Muscle of leg (tissue), 11 donors: ENCODE data around the gene MSMB. TPM values are rescaled to one million over a fixed set of nuclear protein-coding genes. Genes with fewer than 3 reads are reported as not detected.

Experiments
- DNase-seq: peaks from one replicate; pipeline ENCODE4 v3.0.0; 2013
- H3K27ac ChIP-seq: one replicate; pipeline ENCODE4 v1.5.1; 2013; ENCODE audit warnings: mild to moderate bottlenecking, low read length, control low read depth
- H3K27me3 ChIP-seq: one replicate; pipeline ENCODE4 v1.6.1; 2013; ENCODE audit warnings: low read length; ENCODE audit not compliant: control insufficient read depth, insufficient read depth
- H3K36me3 ChIP-seq: one replicate; pipeline ENCODE4 v1.6.1; 2013; ENCODE audit warnings: low read length; ENCODE audit not compliant: control insufficient read depth, insufficient read depth
- H3K4me1 ChIP-seq: one replicate; pipeline ENCODE4 v1.6.1; 2013; ENCODE audit warnings: low read length; ENCODE audit not compliant: control insufficient read depth, insufficient read depth
- H3K4me3 ChIP-seq: one replicate; pipeline ENCODE4 v1.5.1; 2013; ENCODE audit warnings: low read length, control low read depth
- H3K9me3 ChIP-seq: replicated peaks from 2 replicates; pipeline ENCODE4 v1.6.1; 2013; ENCODE audit warnings: low read depth, low read length; ENCODE audit not compliant: control insufficient read depth
- WGBS: methylation state at CpG from one replicate; pipeline ENCODE4 v1.1.5; 2013; ENCODE audit warnings: missing lambda C conversion rate; ENCODE audit not compliant: insufficient coverage; 5-methylcytosine and 5-hydroxymethylcytosine counted together
- polyA plus RNA-seq, 8 donors: library from polyadenylated mRNA; unstranded; fragments of 120-200 nt; gene quantifications; one replicate each; pipeline versions ENCODE4 v1.2.1 to v1.2.3, GENCODE V29; 2013; ENCODE audit warnings: inconsistent platforms in 1 of 8, low replicate concordance in 1 of 8; ENCODE audit not compliant: insufficient read length in 8 of 8, insufficient read depth in 1 of 8
- total RNA-seq: library from RNA; stranded (reverse); fragments of 120-200 nt; gene quantifications from one replicate; pipeline ENCODE4 v1.2.4, GENCODE V29; 2013

The MSMB gene
- total and polyA plus RNA-seq, 9 donors = not detected

GRCh38 chr10:46020344-46020657 lies 25.8 kb downstream of the MSMB start:
- DNase-seq = no peak
- no peak overlapping the region for H3K27ac ChIP-seq
- H3K36me3 ChIP-seq = peaks cover 9% of the 10 kb centered on the region
- H3K4me1 ChIP-seq = peaks cover 7% of the 10 kb centered on the region
- no CpG with 5 or more reads among the region's 3 CpGs for WGBS
- H3K4me3 ChIP-seq = no peak overlapping the region
- no peaks in the 10 kb centered on the region for H3K9me3 ChIP-seq
- no peaks in the 10 kb centered on the region for H3K27me3 ChIP-seq

DNA sequence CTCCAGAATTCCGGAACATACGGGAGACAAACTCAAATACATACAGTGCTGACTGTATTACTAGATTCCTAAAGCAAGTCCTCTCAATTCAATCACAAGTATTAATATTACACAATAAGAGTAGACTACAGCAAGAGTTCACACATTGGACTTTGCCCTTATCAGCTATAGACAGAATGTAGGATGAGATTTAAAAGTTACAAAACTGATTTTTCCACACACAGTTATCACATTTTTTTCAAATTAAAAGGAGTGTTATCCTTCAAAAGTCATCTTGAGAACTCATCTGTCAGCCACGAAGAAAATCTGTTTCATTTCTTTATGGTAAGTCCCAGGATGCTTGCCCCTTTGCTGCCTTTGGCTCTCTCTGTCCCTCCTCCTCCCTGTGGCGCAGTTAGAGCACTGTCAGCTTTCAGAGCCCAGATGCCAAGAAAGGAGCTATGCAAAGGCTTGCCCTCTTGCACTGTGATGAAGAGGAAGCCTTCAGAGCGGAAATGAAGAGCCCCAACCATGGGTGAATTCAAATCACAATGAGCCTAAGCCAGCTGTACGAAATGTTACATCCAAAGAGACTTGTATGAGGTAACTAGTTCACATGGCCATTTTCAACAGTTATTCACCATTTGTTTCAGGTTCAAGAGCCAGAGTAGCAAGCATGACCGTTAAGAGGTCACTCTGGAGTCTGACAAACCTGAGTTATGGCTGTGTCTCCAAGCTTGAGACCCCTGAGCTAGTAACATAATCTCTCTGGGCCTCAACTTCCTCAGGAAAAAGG lies 26.3 kb downstream of the MSMB start:
- Histone ChIP-seq H3K27ac (no peak overlapping the region), H3K27me3 (no peaks in the 10 kb centered on the region), H3K9me3 (no peaks in the 10 kb centered on the region), H3K36me3 (peaks cover 15% of the 10 kb centered on the region), H3K4me3 (no peak overlapping the region), H3K4me1 (peaks cover 3% of the 10 kb centered on the region)
- peak; percentile 59 for DNase-seq
- 31% methylated on average over 3 of the region's 7 CpGs for WGBS

DNA sequence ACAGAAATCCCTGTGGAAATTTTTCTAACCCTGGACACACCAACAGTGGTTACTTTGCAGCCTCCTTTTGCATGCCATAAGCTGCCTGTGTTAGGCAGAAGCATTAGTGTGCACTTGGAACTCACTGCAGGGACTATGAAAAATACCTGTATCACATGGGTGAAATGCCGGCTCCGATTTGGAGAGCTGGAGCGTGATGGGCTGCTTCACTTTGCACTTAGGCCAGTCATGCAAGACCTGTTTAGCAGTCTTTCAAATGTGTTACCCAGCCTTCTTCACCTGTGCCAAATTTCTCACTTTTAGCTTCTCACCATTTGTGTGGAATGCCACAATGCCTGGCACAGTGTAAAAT lies 26.9 kb downstream of the MSMB start:
- WGBS = 88% methylated on average over 3 of the region's 3 CpGs
- H3K27ac ChIP-seq = no peak overlapping the region
- no peak overlapping the region for H3K4me3 ChIP-seq
- no peaks in the 10 kb centered on the region for H3K9me3 ChIP-seq
- peaks cover 19% of the 10 kb centered on the region for H3K36me3 ChIP-seq
- H3K4me1 ChIP-seq = peaks cover 3% of the 10 kb centered on the region
- DNase-seq = no peak
- H3K27me3 ChIP-seq = no peaks in the 10 kb centered on the region

DNA sequence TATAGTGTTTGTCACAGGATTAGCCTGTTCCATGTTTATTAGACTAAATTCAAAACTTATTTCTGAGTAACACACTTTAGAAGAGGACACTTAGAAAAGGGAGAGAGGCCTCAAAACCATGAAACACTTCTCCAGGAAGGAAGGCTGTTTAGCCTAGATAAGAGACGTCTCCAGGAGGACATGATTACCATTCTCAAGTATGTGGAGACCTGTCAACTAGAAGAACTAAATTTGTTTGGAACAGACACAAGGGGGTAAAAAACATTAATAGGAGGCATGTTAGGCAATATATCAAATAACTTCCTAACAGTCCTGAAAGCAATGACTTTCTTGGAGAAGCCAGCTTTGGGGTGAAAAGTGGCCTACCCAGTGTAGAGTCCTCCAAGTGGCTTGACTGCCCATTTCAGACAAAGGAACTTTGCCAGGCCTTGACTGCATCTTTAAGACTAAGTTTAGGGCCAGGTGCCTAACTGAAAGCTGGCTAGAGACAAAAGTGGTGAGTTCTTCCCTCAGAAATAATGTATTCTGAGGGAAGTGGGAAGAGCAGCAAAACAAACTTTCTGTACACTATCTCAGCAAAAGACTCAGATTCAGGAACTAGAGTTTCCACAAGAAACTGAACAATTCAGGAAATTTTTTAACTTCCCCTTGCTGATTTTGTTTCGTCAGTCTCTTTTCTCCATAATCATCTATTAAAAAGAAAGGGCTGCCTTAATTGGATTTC lies 27.5 kb downstream of the MSMB start:
- H3K4me1 ChIP-seq = peaks cover 3% of the 10 kb centered on the region
- H3K36me3 ChIP-seq = peaks cover 21% of the 10 kb centered on the region
- no peaks in the 10 kb centered on the region for H3K27me3 ChIP-seq
- H3K9me3 ChIP-seq = no peaks in the 10 kb centered on the region
- no peak overlapping the region for H3K4me3 ChIP-seq
- WGBS = 80% methylated on average over 1 of the region's 2 CpGs
- H3K27ac ChIP-seq = no peak overlapping the region
- DNase-seq = peak; percentile 49

- Histone ChIP-seq H3K27ac (no peak overlapping the region), H3K4me1 (peaks cover 3% of the 10 kb centered on the region), H3K9me3 (no peaks in the 10 kb centered on the region), H3K4me3 (no peak overlapping the region), H3K36me3 (peaks cover 27% of the 10 kb centered on the region), H3K27me3 (no peaks in the 10 kb centered on the region)
- DNase-seq = no peak
- no CpG with 5 or more reads among the region's 2 CpGs for WGBS
Measured at GRCh38 chr10:46017733-46018132, 28.3 kb downstream of the MSMB start.

- peaks cover 31% of the 10 kb centered on the region for H3K36me3 ChIP-seq
- H3K27me3 ChIP-seq = no peaks in the 10 kb centered on the region
- no peaks in the 10 kb centered on the region for H3K9me3 ChIP-seq
- DNase-seq = no peak
- H3K4me1 ChIP-seq = peaks cover 3% of the 10 kb centered on the region
- no CpG with 5 or more reads among the region's 1 CpG for WGBS
- H3K4me3 ChIP-seq = no peak overlapping the region
- H3K27ac ChIP-seq = no peak overlapping the region
Measured at GRCh38 chr10:46016811-46017210, 29.3 kb downstream of the MSMB start.

DNA sequence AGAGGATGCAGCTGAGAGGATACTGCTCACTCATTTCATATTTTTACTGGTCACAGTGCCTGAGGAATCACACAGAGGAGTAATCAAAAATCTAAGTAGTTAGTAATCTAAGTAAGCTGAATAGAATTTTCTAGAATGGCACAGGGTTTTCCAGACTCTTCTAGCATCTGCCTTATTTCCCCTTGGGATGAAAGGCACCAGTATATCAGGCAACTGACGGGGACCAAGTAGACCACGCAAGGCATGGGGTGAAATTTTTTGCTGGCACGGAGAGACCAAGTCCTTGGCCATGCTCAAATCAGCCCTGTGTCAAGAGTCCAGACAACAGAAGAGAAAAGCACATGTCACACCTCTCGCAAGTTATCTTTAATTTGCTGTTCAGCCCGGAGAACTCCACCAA lies 29.9 kb downstream of the MSMB start:
- peaks cover 31% of the 10 kb centered on the region for H3K36me3 ChIP-seq
- H3K27me3 ChIP-seq = no peaks in the 10 kb centered on the region
- no peak overlapping the region for H3K4me3 ChIP-seq
- H3K9me3 ChIP-seq = no peaks in the 10 kb centered on the region
- peaks cover 3% of the 10 kb centered on the region for H3K4me1 ChIP-seq
- H3K27ac ChIP-seq = no peak overlapping the region
- DNase-seq = no peak
- WGBS = 91% methylated on average over 4 of the region's 5 CpGs

- Histone ChIP-seq H3K9me3 (no peaks in the 10 kb centered on the region), H3K4me1 (no peaks in the 10 kb centered on the region), H3K36me3 (peaks cover 42% of the 10 kb centered on the region), H3K27me3 (no peaks in the 10 kb centered on the region), H3K4me3 (no peak overlapping the region), H3K27ac (no peak overlapping the region)
- DNase-seq = no peak
- 100% methylated on average over 1 of the region's 5 CpGs for WGBS
Measured at GRCh38 chr10:46014683-46015405, 31.2 kb downstream of the MSMB start.

GRCh38 chr10:46014206-46014605 lies 31.9 kb downstream of the MSMB start:
- H3K36me3 ChIP-seq = peaks cover 48% of the 10 kb centered on the region

DNA sequence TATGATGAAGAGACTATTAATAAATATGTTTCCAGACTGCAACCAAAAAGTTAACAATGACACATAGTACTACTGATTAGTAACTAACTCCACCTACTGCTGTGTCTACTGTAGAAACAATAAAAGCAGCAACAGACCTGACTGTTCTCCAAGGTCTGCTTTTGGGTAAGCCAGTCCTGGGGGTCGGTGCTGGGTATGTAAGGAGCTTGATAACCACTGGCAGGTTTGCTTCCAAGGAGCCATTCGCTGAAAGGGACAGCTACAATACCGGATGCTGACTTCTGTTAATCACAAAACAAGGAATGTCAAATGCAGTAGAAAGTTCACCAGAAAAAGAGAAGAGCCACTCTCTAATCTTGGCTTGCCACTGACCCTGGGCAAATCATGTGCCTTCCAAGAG lies 33.3 kb downstream of the MSMB start:
- Histone ChIP-seq H3K27me3 (no peaks in the 10 kb centered on the region), H3K36me3 (peaks cover 61% of the 10 kb centered on the region), H3K27ac (no peak overlapping the region), H3K4me1 (no peaks in the 10 kb centered on the region), H3K4me3 (no peak overlapping the region), H3K9me3 (no peaks in the 10 kb centered on the region)
- DNase-seq = no peak
- 84% methylated on average over 3 of the region's 3 CpGs for WGBS

More at GRCh38 chr10:46014206-46014605, 31.9 kb downstream of the MSMB start:
- WGBS = 90% methylated on average over 3 of the region's 5 CpGs
- H3K9me3 ChIP-seq = no peaks in the 10 kb centered on the region
- H3K27me3 ChIP-seq = no peaks in the 10 kb centered on the region
- no peak overlapping the region for H3K4me3 ChIP-seq
- no peaks in the 10 kb centered on the region for H3K4me1 ChIP-seq
- DNase-seq = no peak
- H3K27ac ChIP-seq = no peak overlapping the region
